Measurements from ENCODE around the gene ZBTB8B.
"Not testable (repeated sequence)": the region's sequence is repeated elsewhere in the genome, so short reads cannot be mapped to it uniquely, and the experiment has no call there.

ZBTB8B gene

DNA sequence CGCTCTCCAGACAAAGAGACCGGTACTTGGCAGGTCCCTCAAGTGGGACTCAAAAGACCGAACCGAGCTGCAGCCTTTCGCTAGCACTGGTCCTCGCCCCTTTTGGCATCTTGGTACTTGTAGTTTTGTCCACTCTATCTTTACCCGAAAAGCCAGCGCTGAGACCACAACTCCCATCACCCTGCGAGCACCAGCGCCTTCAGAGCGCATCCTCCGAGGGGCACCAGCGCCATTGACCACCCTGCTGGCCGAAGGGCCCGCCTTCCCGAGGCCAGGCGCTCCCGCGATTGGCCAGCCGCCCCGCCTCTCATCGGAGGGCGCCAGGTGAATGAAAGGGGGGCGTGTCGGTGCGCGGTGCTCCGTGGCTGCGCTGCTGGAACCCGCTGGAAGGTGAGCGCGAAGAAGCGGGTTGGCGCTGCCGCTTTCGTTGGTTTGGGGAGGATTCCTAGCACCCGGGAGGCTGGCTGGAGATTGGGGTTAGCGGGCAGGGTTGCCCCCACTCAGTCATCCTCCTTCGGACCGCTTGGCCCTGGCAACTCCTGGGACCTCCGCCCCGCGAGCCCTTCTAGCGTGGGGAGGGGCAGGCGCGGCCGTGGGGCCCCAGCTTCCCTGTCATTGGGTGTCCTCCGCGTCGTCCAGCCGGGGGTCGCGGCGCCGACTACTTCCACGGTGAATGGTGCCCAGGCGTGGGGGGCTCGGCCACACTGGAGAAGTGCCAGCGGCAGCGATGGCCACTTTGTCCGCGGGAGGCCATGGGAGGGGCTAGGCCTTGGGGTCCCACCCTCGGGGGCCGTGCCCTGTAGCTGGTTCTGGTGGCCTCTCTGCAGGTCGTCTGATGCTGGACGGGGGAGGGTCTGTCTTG is at the start of gene ZBTB8B:
TSS of gene ZBTB8B (plus strand) at position 357 of the 862 bp plus-strand sequence. CDS start 5,553 bp downstream, outside the sequence.
- DNase-seq (ENCODE audit: low spot score), result peak; percentile 45

DNA sequence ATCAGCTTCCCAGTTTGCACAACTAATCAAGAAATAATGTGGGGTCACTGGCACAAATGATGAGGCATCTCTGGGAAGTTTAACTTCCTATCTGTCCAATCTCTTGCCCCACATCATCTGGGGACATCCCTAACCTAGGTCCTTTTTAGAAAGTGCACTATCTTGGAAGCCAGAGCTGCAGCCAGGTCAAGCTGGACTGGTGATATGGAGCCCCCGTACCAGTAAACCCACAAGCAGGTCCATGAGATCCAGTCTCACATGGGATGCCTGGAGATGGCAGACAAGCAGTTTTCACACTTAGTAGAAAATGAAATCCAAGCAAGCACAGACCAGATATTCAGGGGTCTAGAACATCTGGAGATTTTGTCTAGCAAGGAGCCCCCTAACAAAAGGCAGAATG is 43.1 kb upstream of the ZBTB8B start:
- DNase-seq (ENCODE audit: low spot score), result no peak

DNA sequence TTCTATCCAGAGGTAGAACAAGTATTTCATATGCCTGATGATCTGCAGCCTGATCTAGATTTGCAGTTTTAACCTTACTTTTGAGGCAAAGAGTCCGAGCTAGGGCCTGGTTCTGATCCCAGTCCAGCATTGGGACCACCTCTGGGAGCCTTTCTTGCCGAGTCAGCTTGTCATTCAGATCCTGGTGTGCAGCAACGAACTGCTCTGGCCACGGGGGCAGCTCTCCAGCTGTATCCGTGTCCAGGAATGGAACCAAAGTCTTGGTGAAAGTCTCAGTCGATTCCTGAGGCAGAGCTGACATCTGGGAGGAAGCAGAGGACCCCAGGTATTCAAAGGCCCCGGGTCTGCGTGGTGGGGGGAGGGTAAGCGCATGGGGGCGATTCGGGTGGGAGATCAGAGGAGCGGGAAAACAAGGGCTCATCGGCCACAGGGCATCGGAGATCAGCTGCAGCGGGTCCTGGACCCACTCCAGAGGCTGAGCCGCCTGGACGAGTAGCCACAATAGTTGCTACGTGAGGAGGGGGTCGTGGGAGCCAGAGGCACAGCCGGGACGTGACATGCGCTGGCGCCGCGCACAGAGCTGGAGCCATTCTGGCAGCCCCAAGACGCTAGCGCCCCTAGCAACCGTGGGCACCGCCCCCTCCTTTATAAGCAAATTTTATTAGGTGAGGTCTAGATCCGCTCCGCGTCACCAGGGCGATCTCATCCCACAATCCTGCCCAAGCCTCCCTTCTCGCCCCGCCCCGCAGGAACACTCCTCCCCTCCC is 38.2 kb upstream of the ZBTB8B start:
- DNase-seq (ENCODE audit: low spot score), result no peak

DNA sequence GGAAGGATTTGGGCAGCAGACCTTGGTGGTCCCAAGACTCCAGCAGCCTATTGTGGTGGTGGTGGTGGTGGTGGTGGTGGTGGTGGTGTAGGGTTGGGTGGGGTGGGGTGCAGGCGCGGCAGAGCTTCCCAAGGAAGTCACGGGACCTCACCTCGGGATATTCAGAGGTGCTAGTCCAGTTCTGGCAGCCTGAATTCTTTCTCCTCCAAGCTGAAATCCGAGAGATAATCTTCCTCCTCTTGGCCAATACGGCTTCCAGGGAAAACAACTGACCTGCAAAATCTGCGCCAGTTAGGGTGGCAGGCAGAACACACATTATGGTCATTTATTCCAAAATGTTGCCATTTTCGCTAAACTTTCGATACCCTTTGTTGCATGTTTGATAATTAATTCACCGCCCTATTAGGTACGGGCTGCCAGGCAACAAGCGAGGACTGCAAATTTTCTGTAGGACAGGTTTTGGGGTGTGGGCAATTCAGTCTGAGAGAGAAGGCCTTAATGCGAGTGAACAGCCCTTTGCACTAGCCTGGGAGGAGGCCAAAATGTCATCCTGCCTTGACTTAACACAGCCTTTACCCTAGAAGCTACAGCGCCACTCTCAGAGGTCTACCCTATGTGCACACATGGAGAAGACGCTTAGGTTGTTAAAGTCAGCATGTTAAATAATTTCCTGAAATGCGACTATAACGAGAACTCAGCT is 37.5 kb upstream of the ZBTB8B start:
- no peak for DNase-seq (ENCODE audit: low spot score)

GRCh38 chr1:32431736-32432400 is 33.0 kb upstream of the ZBTB8B start:
- DNase-seq (ENCODE audit: low spot score), result no peak

- no peak for DNase-seq (ENCODE audit: low spot score)
Measured at GRCh38 chr1:32438136-32438535, 26.7 kb upstream of the ZBTB8B start.

- not testable (repeated sequence) for DNase-seq (ENCODE audit: low spot score)
Measured at GRCh38 chr1:32438777-32439176, 26.1 kb upstream of the ZBTB8B start.

DNA sequence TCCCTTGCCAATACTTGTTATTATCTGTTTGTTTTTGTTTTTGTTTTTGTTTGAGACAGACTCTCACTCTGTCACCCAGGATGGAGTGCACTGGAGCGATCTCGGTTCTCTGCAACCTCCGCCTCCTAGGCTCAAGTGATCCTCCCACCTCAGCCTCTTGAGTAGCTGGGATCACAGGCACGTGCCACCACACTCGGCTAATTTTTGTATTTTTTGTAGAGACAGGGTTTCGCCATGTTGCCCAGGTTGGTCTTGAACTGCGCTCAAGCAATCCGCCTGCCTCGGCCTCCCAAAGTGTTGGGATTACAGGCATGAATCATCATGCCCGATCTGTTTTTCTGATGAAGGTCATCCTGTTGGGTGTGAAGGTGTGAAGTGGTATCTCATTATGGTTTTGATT is 23.4 kb upstream of the ZBTB8B start:
- not testable (repeated sequence) for DNase-seq (ENCODE audit: low spot score)

GRCh38 chr1:32447469-32448185 is 17.2 kb upstream of the ZBTB8B start:
- DNase-seq (ENCODE audit: low spot score), result no peak

GRCh38 chr1:32448186-32448772 is 16.6 kb upstream of the ZBTB8B start:
- not testable (repeated sequence) for DNase-seq (ENCODE audit: low spot score)

GRCh38 chr1:32448773-32449456 is 16.0 kb upstream of the ZBTB8B start:
- DNase-seq (ENCODE audit: low spot score), result no peak

- DNase-seq (ENCODE audit: low spot score), result not testable (repeated sequence)
Measured at GRCh38 chr1:32449457-32449831, 15.4 kb upstream of the ZBTB8B start.

DNA sequence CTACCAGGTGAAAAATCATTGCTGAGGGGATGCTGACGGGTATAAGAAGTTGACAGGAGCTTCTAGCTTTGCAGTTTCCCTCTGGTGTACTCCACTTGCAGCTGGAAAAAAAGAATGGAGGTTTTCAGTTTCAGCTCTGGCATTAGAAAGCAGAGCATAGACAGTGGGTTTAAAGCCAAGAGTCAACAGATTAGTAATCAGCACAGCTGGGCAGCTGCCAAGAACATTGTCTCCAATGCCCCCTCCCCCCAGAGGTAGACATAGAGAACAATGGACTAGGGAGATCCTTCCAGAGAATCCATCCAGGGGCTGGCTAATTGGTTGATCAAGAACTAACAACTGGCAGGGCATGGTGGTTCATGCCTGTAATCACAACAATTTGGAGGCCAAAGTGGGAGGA is 10.1 kb upstream of the ZBTB8B start:
- DNase-seq (ENCODE audit: low spot score), result no peak

DNA sequence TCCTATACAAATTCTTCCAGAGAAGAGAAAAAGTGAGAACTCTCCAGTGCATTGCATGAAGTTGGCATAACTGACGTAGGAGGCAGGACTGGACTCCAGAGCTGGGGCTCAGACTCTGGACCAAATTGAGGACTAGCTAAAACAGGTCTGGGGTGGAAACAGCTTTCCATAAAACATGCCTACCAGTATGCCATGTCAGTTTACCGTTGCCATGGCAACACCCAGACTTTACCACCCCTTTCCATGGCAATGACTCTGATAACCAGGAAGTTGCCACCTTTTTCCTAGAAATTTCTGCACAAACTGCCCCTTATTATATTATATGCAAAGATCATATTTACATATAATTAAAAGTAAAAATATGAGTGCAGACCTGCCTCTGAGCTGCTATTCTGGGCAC is 8.9 kb upstream of the ZBTB8B start:
- DNase-seq (ENCODE audit: low spot score), result no peak

GRCh38 chr1:32458798-32459197 is 6.1 kb upstream of the ZBTB8B start:
- DNase-seq (ENCODE audit: low spot score), result not testable (repeated sequence)

DNA sequence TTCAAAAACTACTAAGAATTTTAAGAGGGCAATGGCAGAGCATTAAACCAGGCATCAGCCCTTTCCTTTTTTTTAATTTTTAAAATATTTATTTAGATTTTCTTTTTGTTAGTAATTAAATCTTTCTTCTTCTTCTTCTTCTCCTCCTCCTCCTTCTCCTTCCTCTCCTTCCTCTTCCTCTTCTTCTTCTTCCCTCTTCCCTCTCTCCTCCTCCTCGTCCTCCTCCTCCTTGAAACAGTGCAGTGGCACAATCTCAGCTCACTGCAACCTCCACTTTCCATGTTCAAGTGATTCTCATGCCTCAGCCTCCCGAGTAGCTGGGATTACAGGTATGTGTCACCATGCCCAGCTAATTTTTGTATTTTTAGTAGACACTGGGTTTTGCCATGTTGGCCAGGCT is 1.9 kb upstream of the ZBTB8B start:
- not testable (repeated sequence) for DNase-seq (ENCODE audit: low spot score)

- DNase-seq (ENCODE audit: low spot score), result no peak
Measured at GRCh38 chr1:32464191-32464715, 619 bp upstream of the ZBTB8B start.

GRCh38 chr1:32465578-32465933 is 684 bp downstream of the ZBTB8B start:
- no peak for DNase-seq (ENCODE audit: low spot score)

DNA sequence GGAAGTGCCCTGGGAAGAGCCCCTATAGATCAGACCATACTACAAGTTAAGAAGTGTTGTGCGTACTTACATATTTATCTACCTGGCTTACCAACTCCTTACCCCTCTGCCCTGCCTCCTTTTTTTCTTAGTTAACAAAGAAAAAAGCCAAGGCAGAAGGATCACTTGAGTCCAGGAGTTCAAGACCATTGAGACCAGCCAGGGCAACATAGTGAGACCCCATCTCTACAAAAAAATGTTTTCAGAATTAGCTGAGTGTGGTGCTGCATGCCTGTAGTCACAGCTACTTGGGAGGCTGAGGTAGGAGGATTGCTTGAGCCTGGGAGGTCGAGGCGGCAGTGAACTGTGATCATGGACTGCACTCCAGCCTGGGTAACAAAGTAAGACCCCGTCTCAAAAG is 1.9 kb downstream of the ZBTB8B start:
- DNase-seq (ENCODE audit: low spot score), result no peak

GRCh38 chr1:32468791-32469190 is 3.9 kb downstream of the ZBTB8B start:
- no peak for DNase-seq (ENCODE audit: low spot score)
